ENCODE data around the gene PDE8A. TPM values are rescaled to one million over a fixed set of nuclear protein-coding genes. Genes with fewer than 3 reads are reported as not detected.

The PDE8A gene
- total and polyA plus RNA-seq, 4 donors, result 11.2 to 47.5 (median 16.6) TPM

GRCh38 chr15:85028416-85028815 lies 46.8 kb downstream of the PDE8A start:
- 84% methylated on average over 6 of the region's 6 CpGs for WGBS
- Histone ChIP-seq H3K9me3 (ENCODE audit: control insufficient read depth in 4 of 4, low read length in 3 of 4) (no peaks in the 10 kb centered on the region), H3K4me3 (ENCODE audit: low read depth in 1 of 3, low read length in 3 of 3) (no peak overlapping the region), H3K27me3 (ENCODE audit: control insufficient read depth in 4 of 4, insufficient read depth in 4 of 4, low read length in 3 of 4) (no peaks in the 10 kb centered on the region), H3K27ac (ENCODE audit: low read depth in 1 of 2, low read length in 2 of 2) (peak overlapping the region; percentile 43 to 64), H3K36me3 (ENCODE audit: control insufficient read depth in 4 of 4, insufficient read depth in 3 of 4, low read depth in 1 of 4, low read length in 3 of 4) (no peaks in the 10 kb centered on the region), H3K9ac (ENCODE audit: low read depth in 1 of 2, low read length in 2 of 2) (peak overlapping the region in 1 of 2 donors; percentile 20), H3K4me1 (ENCODE audit: control insufficient read depth in 4 of 4, insufficient read depth in 4 of 4, low read length in 3 of 4) (peaks cover 31 to 94% (median 80%) of the 10 kb centered on the region in 4 donors)
- DNase-seq (ENCODE audit: low spot score), result no peak
- no peak for TF ChIP-seq FOXA1 (IDR thresholded peaks at IDR 0.05)
- TF ChIP-seq YY1 (IDR thresholded peaks at IDR 0.05), result no peak
- TF ChIP-seq GABPA (IDR thresholded peaks at IDR 0.05 in 1 of 2, conservative IDR thresholded peaks at IDR 0.05 in 1 of 2), result no peak
- TF ChIP-seq MAX (IDR thresholded peaks at IDR 0.05), result no peak
- no peak for TF ChIP-seq FOXA2 (IDR thresholded peaks at IDR 0.05)
- no peak for TF ChIP-seq SP1 (IDR thresholded peaks at IDR 0.05)
- no peak for TF ChIP-seq HNF4A (conservative IDR thresholded peaks at IDR 0.05)
- TF ChIP-seq ATF3 (IDR thresholded peaks at IDR 0.05), result no peak
- TF ChIP-seq NR2F2 (IDR thresholded peaks at IDR 0.05), result no peak
- no peak for TF ChIP-seq HNF4G (IDR thresholded peaks at IDR 0.05)
- no peak for TF ChIP-seq ZBTB33 (IDR thresholded peaks at IDR 0.05)

GRCh38 chr15:85029221-85029620 lies 47.6 kb downstream of the PDE8A start:
- Histone ChIP-seq H3K9ac (ENCODE audit: low read depth in 1 of 2, low read length in 2 of 2) (peak overlapping the region in 1 of 2 donors; percentile 14), H3K27ac (ENCODE audit: low read depth in 1 of 2, low read length in 2 of 2) (peak overlapping the region; percentile 49 to 82), H3K4me3 (ENCODE audit: low read depth in 1 of 3, low read length in 3 of 3) (no peak overlapping the region), H3K27me3 (ENCODE audit: control insufficient read depth in 4 of 4, insufficient read depth in 4 of 4, low read length in 3 of 4) (no peaks in the 10 kb centered on the region), H3K9me3 (ENCODE audit: control insufficient read depth in 4 of 4, low read length in 3 of 4) (no peaks in the 10 kb centered on the region), H3K36me3 (ENCODE audit: control insufficient read depth in 4 of 4, insufficient read depth in 3 of 4, low read depth in 1 of 4, low read length in 3 of 4) (no peaks in the 10 kb centered on the region), H3K4me1 (ENCODE audit: control insufficient read depth in 4 of 4, insufficient read depth in 4 of 4, low read length in 3 of 4) (peaks cover 31 to 87% (median 72%) of the 10 kb centered on the region in 4 donors)
- TF ChIP-seq JUND (IDR thresholded peaks at IDR 0.05), result no peak
- no peak for TF ChIP-seq FOXA2 (IDR thresholded peaks at IDR 0.05)
- no peak for TF ChIP-seq MAX (IDR thresholded peaks at IDR 0.05)
- TF ChIP-seq REST (IDR thresholded peaks at IDR 0.05), result no peak
- TF ChIP-seq SP1 (IDR thresholded peaks at IDR 0.05), result no peak
- no peak for TF ChIP-seq YY1 (IDR thresholded peaks at IDR 0.05)
- TF ChIP-seq HNF4A (conservative IDR thresholded peaks at IDR 0.05), result no peak
- TF ChIP-seq TAF1 (conservative IDR thresholded peaks at IDR 0.05), result no peak
- no peak for TF ChIP-seq FOXA1 (IDR thresholded peaks at IDR 0.05)
- TF ChIP-seq NR2F2 (IDR thresholded peaks at IDR 0.05), result no peak
- no peak for TF ChIP-seq EGR1 (IDR thresholded peaks at IDR 0.05; ENCODE audit: low read depth in 2 of 2)
- TF ChIP-seq CTCF (IDR thresholded peaks at IDR 0.05; ENCODE audit: low read depth, low read length, missing input control), result no peak
- no peak for TF ChIP-seq RAD21 (IDR thresholded peaks at IDR 0.05)
- TF ChIP-seq HNF4G (IDR thresholded peaks at IDR 0.05), result no peak
- no peak for TF ChIP-seq ATF3 (IDR thresholded peaks at IDR 0.05)
- TF ChIP-seq ZBTB33 (IDR thresholded peaks at IDR 0.05), result no peak
- TF ChIP-seq RXRA (IDR thresholded peaks at IDR 0.05), result no peak
- TF ChIP-seq GABPA (IDR thresholded peaks at IDR 0.05 in 1 of 2, conservative IDR thresholded peaks at IDR 0.05 in 1 of 2), result no peak
- 86% methylated on average over 5 of the region's 5 CpGs for WGBS
- no peak for DNase-seq (ENCODE audit: low spot score)
